ENCODE results near the gene BAD.

BAD gene

DNA sequence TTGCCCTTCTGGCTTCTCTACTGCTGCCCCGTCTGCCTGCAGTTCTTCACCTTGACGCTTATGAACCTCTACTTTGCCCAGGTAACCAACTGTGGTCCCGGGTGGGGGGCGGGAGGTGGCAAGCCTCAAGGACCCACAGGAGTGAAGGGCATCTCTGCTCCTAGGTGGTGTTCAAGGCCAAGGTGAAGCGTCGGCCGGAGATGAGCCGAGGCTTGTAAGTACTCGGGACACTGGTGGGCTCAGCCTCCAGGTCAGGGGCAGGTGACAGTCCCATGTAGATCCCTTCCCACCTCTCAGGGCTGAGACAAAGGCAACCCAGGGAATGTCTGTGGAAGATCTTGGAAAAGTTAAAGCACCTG, 2.3 kb upstream of the BAD start:
- ATAC-seq = no peak
- TF ChIP-seq GLIS3 (CRISPR knock-in tag; IDR thresholded peaks at IDR 0.05) (no peak), SNAI2 (CRISPR knock-in tag; IDR thresholded peaks at IDR 0.05) (no peak), ZNF8 (CRISPR knock-in tag; IDR thresholded peaks at IDR 0.05) (no peak), POU6F1 (CRISPR knock-in tag; IDR thresholded peaks at IDR 0.05; ENCODE audit: borderline replicate concordance, low read depth) (no peak), ZNF70 (CRISPR knock-in tag; IDR thresholded peaks at IDR 0.05) (no peak), TCF4 (CRISPR knock-in tag; IDR thresholded peaks at IDR 0.05; ENCODE audit: borderline replicate concordance) (no peak), ISL1 (CRISPR knock-in tag; IDR thresholded peaks at IDR 0.05) (no peak), ZNF565 (CRISPR knock-in tag; conservative IDR thresholded peaks at IDR 0.05; ENCODE audit: low read depth) (no peak), BACH2 (CRISPR knock-in tag; IDR thresholded peaks at IDR 0.05; ENCODE audit: borderline replicate concordance) (no peak), ESRRG (CRISPR knock-in tag; IDR thresholded peaks at IDR 0.05) (no peak), ZC3H10 (CRISPR knock-in tag; IDR thresholded peaks at IDR 0.05) (no peak)
- TF ChIP-seq, protein P1, sequence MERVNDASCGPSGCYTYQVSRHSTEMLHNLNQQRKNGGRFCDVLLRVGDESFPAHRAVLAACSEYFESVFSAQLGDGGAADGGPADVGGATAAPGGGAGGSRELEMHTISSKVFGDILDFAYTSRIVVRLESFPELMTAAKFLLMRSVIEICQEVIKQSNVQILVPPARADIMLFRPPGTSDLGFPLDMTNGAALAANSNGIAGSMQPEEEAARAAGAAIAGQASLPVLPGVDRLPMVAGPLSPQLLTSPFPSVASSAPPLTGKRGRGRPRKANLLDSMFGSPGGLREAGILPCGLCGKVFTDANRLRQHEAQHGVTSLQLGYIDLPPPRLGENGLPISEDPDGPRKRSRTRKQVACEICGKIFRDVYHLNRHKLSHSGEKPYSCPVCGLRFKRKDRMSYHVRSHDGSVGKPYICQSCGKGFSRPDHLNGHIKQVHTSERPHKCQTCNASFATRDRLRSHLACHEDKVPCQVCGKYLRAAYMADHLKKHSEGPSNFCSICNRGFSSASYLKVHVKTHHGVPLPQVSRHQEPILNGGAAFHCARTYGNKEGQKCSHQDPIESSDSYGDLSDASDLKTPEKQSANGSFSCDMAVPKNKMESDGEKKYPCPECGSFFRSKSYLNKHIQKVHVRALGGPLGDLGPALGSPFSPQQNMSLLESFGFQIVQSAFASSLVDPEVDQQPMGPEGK (CRISPR knock-in tag; IDR thresholded peaks at IDR 0.05; ENCODE audit: borderline replicate concordance) = no peak

GRCh38 chr11:64285885-64286800, 1.7 kb upstream of the BAD start:
- no peak for TF ChIP-seq ZC3H10 (CRISPR knock-in tag; IDR thresholded peaks at IDR 0.05)
- TF ChIP-seq ZNF8 (CRISPR knock-in tag; IDR thresholded peaks at IDR 0.05) = no peak
- TF ChIP-seq ARNTL (CRISPR knock-in tag; IDR thresholded peaks at IDR 0.05; ENCODE audit: borderline replicate concordance, low read depth) = no peak
- TF ChIP-seq TOX (CRISPR knock-in tag; IDR thresholded peaks at IDR 0.05; ENCODE audit: borderline replicate concordance) = no peak
- no peak for TF ChIP-seq TCF4 (CRISPR knock-in tag; IDR thresholded peaks at IDR 0.05; ENCODE audit: borderline replicate concordance)
- TF ChIP-seq, protein P1 (CRISPR knock-in tag; IDR thresholded peaks at IDR 0.05; ENCODE audit: borderline replicate concordance) = no peak
- no peak for TF ChIP-seq ESRRG (CRISPR knock-in tag; IDR thresholded peaks at IDR 0.05)
- no peak for TF ChIP-seq CREB5 (CRISPR knock-in tag; IDR thresholded peaks at IDR 0.05; ENCODE audit: low read depth)
- TF ChIP-seq TSHZ2 (CRISPR knock-in tag; IDR thresholded peaks at IDR 0.05) = no peak
- TF ChIP-seq ZNF565 (CRISPR knock-in tag; conservative IDR thresholded peaks at IDR 0.05; ENCODE audit: low read depth) = no peak
- TF ChIP-seq, protein P2, sequence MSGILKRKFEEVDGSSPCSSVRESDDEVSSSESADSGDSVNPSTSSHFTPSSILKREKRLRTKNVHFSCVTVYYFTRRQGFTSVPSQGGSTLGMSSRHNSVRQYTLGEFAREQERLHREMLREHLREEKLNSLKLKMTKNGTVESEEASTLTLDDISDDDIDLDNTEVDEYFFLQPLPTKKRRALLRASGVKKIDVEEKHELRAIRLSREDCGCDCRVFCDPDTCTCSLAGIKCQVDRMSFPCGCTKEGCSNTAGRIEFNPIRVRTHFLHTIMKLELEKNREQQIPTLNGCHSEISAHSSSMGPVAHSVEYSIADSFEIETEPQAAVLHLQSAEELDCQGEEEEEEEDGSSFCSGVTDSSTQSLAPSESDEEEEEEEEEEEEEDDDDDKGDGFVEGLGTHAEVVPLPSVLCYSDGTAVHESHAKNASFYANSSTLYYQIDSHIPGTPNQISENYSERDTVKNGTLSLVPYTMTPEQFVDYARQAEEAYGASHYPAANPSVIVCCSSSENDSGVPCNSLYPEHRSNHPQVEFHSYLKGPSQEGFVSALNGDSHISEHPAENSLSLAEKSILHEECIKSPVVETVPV (CRISPR knock-in tag; IDR thresholded peaks at IDR 0.05) = no peak
- peak; percentile 23 for ATAC-seq
